ENCODE results near the gene CXCR6. TPM values are rescaled to one million over a fixed set of nuclear protein-coding genes. Genes with fewer than 3 reads are reported as not detected.

Gene CXCR6
- total RNA-seq, 2 donors from 2014 or later = 0.96 to 1.2 TPM

DNA sequence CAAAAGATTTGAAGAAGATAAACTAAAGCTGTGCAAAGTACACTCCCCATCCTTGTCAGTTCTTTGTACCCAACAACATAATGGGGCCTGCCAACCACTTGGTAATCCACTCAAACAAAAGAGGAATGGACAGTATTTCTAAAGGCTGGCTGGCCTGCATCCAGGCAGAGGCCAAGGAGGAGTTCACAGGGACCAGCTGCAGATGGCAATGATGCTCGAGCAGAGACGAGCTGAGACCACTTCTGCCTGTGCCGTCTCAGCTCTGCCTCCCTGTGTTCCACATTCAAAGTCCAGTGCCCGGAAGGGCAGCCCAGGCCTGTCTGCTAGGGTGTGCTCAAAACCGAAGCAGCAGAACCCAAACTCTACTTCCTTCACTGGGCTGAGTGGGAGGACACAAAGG is 14.3 kb downstream of the CXCR6 start:
- intact Hi-C loops (cut with DNase I) = no loop called here
- WGBS = 64% methylated on average over 5 of the region's 5 CpGs
- TF ChIP-seq POLR2A (IDR thresholded peaks at IDR 0.05) = no peak
- TF ChIP-seq, protein P1, sequence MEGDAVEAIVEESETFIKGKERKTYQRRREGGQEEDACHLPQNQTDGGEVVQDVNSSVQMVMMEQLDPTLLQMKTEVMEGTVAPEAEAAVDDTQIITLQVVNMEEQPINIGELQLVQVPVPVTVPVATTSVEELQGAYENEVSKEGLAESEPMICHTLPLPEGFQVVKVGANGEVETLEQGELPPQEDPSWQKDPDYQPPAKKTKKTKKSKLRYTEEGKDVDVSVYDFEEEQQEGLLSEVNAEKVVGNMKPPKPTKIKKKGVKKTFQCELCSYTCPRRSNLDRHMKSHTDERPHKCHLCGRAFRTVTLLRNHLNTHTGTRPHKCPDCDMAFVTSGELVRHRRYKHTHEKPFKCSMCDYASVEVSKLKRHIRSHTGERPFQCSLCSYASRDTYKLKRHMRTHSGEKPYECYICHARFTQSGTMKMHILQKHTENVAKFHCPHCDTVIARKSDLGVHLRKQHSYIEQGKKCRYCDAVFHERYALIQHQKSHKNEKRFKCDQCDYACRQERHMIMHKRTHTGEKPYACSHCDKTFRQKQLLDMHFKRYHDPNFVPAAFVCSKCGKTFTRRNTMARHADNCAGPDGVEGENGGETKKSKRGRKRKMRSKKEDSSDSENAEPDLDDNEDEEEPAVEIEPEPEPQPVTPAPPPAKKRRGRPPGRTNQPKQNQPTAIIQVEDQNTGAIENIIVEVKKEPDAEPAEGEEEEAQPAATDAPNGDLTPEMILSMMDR (IDR thresholded peaks at IDR 0.05) = no peak
- TF ChIP-seq POLR2AphosphoS5 (IDR thresholded peaks at IDR 0.05) = no peak
- no peak overlapping the region for H3K27ac ChIP-seq
- peaks cover 14 to 35% of the 10 kb centered on the region in 2 donors for H3K36me3 ChIP-seq
- no peak overlapping the region for H3K4me3 ChIP-seq
- no peaks in the 10 kb centered on the region for H3K27me3 ChIP-seq (replicated peaks; ENCODE audit: insufficient read depth)
- no peaks in the 10 kb centered on the region for H3K4me1 ChIP-seq (replicated peaks)
- DNase-seq (ENCODE audit: low spot score) = no peak
- no peaks in the 10 kb centered on the region for H3K9me3 ChIP-seq

DNA sequence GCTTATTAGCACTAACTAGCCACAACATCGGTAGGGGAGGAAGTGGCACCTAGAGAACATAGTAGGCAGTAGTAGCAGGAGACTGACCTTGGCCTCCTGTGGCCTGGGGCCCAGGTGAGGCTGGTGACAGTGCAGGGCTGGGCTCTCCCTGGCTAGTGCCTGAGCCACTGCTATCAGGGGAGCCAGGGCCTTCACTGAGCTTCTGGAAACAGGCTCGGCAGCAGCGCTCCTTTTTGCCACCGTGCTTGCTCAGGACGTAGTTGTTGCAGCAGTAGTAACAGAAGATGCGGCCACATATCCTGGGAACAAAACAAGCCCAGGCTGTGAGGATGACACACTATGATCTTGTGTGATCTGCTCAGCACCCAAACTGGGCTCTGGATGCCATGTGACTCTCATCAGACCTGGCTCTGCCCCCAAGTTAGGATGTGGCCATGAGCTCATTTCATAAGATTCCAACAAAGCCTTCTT is 15.1 kb downstream of the CXCR6 start:
- Histone ChIP-seq H3K27ac (no peak overlapping the region), H3K9me3 (no peaks in the 10 kb centered on the region), H3K4me1 (replicated peaks) (no peaks in the 10 kb centered on the region), H3K4me3 (no peak overlapping the region), H3K27me3 (replicated peaks; ENCODE audit: insufficient read depth) (no peaks in the 10 kb centered on the region), H3K36me3 (peaks cover 15 to 30% of the 10 kb centered on the region in 2 donors)
- WGBS = 89% methylated on average over 6 of the region's 6 CpGs
- no peak for DNase-seq (ENCODE audit: low spot score)
- intact Hi-C loops (cut with DNase I) = no loop called here
- TF ChIP-seq POLR2A (IDR thresholded peaks at IDR 0.05) (no peak), POLR2AphosphoS5 (IDR thresholded peaks at IDR 0.05) (no peak)
- TF ChIP-seq, protein P1 (IDR thresholded peaks at IDR 0.05) = no peak

DNA sequence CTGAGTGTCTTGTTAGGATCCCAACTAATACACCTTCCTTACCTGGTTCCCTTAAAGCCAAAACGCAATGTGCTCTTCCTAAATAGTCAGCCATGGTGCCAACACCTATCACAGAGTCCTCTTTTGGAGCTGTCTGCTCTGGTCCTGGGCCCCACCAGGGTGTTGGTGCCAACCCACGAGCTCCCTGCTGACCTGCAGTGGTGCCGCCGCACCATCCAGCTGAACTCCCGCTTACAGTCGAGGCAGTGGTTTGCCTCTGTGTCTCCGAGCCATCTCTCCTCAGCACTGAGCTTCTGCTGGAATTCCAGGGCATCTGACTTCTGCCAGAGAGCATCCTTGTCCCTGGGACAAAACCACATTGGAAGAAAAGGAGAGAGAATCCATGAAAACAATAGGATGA is 15.9 kb downstream of the CXCR6 start:
- intact Hi-C loops (cut with DNase I) = no loop called here
- no peak overlapping the region for H3K27ac ChIP-seq
- no peaks in the 10 kb centered on the region for H3K27me3 ChIP-seq (replicated peaks; ENCODE audit: insufficient read depth)
- 95% methylated on average over 7 of the region's 7 CpGs for WGBS
- no peak for TF ChIP-seq POLR2A (IDR thresholded peaks at IDR 0.05)
- TF ChIP-seq, protein P1 (IDR thresholded peaks at IDR 0.05) = no peak
- TF ChIP-seq POLR2AphosphoS5 (IDR thresholded peaks at IDR 0.05) = no peak
- DNase-seq (ENCODE audit: low spot score) = no peak
- no peak overlapping the region for H3K4me3 ChIP-seq
- no peaks in the 10 kb centered on the region for H3K4me1 ChIP-seq (replicated peaks)
- H3K36me3 ChIP-seq = peaks cover 12 to 33% of the 10 kb centered on the region in 2 donors
- H3K9me3 ChIP-seq = no peaks in the 10 kb centered on the region

DNA sequence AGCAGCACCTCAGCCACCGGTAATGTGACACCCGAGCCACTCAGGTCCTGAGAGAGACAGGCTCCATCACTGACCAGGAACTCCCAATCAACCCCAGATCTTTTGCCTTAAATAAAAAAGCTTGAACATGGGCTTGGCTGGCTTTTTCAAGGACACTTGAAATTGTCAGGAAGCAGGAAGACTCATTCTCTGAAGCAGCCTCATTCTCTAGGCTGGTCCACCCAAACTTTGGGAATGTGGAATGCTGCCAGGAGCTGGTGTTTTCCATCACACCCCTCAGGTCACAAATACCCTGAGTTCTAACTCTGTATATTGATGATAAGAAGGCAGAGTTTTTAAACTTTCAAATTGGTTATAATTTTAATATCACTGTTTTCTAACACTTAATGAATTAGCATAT is 17.0 kb downstream of the CXCR6 start:
- no peak overlapping the region for H3K27ac ChIP-seq
- intact Hi-C loops (cut with DNase I) = no loop called here
- TF ChIP-seq POLR2A (IDR thresholded peaks at IDR 0.05) = no peak
- TF ChIP-seq, protein P1 (IDR thresholded peaks at IDR 0.05) = no peak
- TF ChIP-seq POLR2AphosphoS5 (IDR thresholded peaks at IDR 0.05) = no peak
- no peak overlapping the region for H3K4me3 ChIP-seq
- 77% methylated on average over 2 of the region's 2 CpGs for WGBS
- no peak for DNase-seq (ENCODE audit: low spot score)
- H3K9me3 ChIP-seq = no peaks in the 10 kb centered on the region
- no peaks in the 10 kb centered on the region for H3K27me3 ChIP-seq (replicated peaks; ENCODE audit: insufficient read depth)
- peaks cover 7 to 35% of the 10 kb centered on the region in 2 donors for H3K36me3 ChIP-seq
- no peaks in the 10 kb centered on the region for H3K4me1 ChIP-seq (replicated peaks)

DNA sequence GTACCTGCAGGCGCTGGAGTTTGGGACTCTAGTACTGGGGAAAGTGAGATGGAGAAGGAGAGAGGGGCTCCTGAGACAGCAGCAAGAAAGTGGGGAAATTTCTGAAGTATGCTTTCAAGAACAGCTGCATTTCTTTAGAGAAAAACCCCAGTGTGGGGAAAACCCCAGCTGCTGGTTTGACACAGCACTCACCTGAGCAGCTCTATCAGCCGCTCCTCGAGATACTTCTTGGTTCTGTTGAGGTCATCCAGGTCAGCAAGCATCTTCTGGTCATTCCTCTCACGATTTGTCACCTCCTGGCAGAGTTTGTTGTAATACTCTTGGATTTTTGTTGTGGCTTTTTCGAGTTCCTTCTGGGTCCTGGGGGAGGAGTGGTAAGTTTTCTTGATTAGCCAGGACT is 18.8 kb downstream of the CXCR6 start:
- Histone ChIP-seq H3K36me3 (peaks cover 7 to 35% of the 10 kb centered on the region in 2 donors), H3K9me3 (no peaks in the 10 kb centered on the region), H3K4me3 (no peak overlapping the region), H3K27me3 (replicated peaks; ENCODE audit: insufficient read depth) (no peaks in the 10 kb centered on the region), H3K27ac (no peak overlapping the region), H3K4me1 (replicated peaks) (no peaks in the 10 kb centered on the region)
- intact Hi-C loops (cut with DNase I) = no loop called here
- TF ChIP-seq POLR2A (IDR thresholded peaks at IDR 0.05) = no peak
- no peak for TF ChIP-seq POLR2AphosphoS5 (IDR thresholded peaks at IDR 0.05)
- TF ChIP-seq, protein P1 (IDR thresholded peaks at IDR 0.05) = no peak
- no peak for DNase-seq (ENCODE audit: low spot score)
- 87% methylated on average over 5 of the region's 5 CpGs for WGBS
